Activated gamma-delta T cell (primary cell): ENCODE measurements around the gene INPP4B.

ENCODE experiments used
- DNase-seq: peaks from one replicate; lab custom pipeline; 2025; lab: John Stamatoyannopoulos, UW

INPP4B gene

DNA sequence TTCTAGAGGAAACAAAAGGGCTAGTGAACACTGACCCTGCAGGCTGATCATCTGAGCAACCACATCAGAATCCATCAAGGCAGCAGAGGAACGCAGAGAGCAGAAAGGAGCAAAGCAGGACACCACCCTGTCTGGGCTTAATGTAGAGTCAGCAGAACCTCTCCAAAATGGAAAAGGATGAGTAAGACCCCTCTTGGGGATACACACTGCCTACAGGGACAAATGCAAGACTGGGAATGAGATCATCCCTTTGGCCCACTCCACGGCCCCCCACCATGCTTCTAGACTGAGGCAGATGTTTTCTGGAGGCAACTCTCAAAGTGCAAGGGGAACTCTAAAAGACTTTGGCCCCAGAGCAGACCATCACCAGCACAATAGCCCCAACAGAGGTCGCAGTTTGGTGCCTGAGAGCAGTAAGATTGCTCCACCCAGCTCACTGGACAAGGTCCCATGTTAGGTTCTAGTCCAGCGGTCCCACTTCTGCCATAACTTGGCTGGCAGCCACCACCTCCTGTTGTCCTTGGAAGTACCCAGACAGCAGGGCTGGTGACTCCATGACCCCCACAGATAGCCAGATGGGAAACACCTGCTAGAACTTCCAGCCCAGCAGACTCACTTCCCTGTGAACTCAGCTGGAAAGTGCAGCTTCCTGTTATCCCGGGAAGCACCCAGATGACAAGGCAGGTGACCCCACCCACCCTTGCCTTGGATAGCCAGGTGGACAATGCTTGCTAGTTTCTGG lies 372.7 kb downstream of the INPP4B start:
- no peak for DNase-seq

DNA sequence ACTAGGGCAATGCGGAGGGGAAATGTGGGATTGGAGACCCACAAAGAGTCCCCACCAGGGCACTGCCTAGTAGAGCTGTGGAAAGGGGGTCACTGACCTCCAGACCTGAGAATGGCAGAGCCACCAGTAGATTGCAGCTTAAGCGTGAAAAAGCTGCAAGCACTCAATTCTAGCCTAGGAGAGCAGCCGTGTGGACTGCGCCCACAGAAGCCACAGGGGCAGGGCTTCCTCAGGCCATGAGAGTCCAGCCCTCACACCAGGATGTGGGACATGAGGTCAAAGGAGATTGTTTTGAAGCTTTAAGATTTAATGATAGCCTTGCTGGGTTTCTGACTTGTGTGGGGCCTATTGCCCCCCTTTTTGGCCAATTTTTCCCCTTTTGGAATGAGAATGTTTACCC lies 379.0 kb downstream of the INPP4B start:
- no peak for DNase-seq

DNA sequence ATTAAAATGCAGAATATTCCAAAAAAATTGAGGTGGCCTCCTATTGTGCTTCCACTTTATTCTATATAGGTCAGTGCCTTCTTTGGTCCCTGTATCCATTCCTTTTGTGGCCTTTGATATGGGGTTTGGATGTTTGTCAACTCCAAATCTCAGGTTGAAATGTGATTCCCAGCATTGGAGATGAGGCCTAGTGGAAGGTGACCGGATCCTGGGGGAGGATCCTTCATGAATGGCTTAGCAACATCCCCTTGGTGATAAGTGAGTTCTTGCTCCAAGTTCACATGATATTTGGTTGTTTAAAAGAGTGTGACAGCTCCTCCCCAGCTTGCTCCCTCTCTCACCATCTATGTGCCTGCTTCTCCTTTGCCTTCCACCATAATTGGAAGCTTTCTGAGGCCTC lies 380.6 kb downstream of the INPP4B start:
- DNase-seq = no peak

DNA sequence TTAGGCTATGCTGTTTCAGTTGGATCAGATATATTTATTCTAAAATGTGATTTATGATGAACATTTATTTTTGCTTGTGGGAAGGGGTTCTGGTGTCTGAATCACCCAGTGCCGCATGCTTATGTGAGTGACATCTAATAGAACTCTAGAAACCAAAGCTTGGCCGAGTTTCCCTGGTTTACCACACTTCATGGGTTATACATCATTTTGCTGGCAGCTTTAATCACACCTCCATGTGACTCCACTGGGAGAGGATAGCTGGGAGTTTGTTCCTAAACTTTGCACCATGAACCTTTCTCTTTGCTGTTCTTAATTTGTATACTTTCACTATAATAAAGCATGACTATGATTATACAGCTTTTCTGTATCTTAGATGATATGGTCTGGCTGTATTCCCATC lies 382.9 kb downstream of the INPP4B start:
- no peak for DNase-seq

DNA sequence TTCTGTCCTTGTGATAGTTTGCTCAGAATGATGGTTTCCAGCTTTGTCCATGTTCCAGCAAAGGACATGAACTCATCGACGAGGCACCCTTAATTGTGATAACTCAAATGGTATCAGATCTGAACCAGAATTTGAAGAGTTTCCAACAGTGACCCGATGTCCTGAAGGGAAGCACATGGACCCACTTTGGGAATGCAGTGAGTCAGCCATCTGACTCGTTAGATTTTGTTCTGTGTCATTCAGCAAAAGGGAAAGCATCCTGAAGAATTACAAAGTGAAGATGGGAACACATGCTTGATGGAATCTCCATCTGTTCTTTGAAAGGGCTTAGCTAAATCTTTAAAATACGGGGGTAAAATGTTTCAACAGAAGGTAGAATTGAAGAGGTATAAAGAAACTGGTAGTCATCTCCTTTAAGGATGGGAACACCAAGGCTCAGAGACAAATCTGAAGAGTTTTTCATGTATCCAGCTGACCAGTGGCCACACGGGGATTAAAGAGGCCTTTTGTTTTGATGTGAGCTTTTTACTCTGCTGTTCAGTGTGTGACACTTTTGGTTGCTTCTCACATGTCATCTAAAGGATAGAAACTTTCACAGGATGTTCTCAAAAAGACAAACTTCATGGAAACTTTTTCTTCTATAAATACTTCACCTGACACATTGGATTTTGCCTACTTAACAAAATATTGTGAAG lies 393.8 kb downstream of the INPP4B start:
- no peak for DNase-seq

DNA sequence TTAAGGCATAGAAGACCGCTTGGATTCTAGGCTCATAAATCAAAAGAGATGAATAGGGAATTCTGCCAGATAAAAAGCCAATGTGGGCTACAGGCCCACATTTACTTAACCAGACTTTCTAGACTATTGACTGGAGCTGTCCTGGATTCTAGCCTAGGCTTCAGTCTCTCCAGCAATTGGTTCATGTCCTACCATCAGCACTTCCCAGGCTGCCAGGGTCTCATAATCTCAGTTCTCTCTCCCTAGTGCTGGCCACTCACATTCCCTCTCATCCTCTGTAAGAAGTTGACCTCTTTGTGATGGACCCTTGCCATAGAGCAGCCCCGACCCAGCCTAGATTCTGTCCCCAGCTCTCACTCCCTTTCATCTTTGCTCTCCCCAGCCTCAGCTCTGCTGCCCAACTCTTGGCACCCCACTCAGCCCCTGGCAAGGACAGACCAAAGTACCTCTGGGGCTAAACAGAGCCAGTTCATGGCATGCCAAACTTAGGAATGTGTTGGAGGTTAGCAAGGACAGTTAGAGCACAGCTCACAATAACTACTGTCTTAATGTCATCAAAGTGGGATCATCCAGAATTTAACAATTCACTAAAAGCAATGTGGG lies 396.2 kb downstream of the INPP4B start:
- no peak for DNase-seq

DNA sequence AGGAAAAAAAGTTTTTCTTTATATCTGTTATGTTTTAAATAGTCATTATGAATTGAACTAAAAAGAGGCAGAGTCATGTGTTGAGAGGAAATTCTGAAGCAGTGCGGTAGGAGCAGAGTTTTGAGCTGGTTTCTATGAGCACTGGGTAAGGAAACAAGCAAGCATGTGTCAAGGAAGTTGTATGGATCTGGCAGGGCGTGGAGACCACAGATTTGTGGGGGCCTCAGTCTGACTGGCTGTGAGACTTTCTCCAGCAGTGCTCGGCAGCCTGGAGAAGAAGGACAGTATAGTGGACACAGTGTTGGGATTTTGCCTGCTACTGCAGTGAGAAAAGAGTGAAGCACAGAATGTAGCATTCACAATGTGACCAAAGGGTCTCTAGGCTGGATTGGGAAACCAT lies 399.1 kb downstream of the INPP4B start:
- no peak for DNase-seq

DNA sequence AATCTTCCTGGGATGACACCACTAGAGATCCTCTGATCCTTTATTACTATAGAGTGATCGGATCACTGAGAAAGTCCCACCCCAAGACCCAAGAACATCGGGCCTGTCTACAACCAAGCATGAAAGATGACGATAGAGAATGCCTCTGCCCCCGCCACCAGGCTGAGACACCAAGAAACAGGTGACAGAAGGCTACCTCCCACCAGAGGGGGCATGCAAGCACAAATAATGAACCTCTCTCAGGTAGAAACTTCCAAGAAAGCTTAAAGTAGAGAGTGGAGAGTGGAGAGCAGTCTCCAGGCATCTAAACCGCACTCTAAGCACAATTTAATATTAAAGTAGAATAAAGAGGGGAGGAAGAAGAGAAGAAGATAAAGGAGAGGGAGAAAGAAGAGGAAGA lies 402.6 kb downstream of the INPP4B start:
- DNase-seq = no peak

DNA sequence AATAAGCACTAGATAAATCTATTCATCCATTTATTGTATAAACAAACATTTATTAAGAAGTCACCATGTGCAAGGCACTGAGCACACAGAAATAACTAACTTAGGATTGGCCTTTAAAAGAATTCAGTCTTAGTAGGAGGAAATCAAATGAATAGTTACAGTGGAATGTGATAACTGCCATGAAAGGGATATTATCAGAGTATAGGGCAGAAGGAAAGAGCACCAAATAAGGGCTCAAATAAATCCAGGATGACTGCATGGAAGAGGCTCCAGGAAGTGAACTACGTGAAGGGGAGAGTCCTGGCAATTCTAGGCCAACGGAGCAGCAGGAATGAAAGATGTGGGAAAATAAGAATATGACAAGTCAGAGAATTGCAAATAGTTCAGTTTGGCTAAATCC lies 406.0 kb downstream of the INPP4B start:
- DNase-seq = no peak

DNA sequence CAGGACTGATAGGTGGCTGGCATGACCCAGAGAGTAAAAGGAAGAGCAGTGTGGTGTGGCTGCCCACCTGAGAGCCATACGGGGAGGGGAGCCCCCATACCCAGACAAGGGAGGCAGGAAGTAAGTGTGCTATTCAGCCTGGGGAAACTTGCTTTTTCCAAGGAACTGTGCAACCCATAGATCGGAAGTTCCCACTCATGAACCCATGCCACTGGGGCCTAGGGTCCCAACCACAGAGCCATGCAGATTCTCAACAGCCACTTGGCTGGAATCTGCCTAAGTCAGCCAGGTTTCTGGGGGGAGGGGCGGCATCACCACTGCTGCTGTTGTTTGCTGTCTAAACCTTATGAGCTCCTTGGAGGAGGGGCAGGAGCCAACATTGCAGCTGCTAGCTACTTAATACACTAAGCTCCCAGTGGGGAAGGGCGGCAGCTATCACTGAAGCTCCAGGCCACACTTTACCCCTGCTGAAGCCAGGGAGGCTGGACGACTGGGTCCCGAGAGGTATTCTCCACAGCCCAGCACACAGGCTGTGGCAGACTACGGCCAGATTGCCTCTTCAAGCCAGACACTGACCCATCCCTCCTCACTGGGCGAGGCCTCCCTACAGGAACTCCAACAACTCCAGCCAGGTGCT lies 410.4 kb downstream of the INPP4B start:
- DNase-seq = no peak

DNA sequence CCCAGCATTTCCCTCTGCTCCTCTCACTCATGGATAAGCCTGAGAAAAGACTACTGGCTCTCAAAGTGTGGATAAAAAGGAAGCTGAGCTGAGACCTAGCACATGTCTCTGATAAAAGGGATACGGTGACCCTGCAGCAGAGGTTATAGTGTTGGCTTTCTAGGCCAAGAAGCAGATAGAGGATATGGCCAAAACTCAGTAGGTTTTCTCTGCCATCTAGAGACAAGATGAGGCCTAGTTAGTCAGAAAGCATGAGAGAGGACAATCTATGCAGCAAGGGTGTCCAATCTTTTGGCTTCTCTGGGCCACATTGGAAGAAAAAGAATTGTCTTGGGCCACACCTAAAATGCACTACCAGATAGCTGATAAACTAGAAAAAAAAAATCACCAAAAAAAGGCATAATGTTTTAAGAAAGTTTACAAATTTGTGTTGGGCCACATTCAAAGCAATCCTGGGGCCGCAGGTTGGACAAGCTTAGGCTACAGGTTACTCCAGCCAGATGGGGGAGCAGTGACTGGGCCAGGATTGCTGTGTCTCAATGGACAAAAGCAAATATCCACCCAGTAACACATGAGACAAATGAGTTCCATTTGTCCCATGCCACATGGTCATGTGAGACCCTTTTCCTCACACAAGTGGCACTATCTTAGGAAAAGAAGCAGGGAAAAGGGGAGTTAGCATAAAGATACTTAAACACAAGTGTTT lies 411.4 kb downstream of the INPP4B start:
- DNase-seq = no peak

DNA sequence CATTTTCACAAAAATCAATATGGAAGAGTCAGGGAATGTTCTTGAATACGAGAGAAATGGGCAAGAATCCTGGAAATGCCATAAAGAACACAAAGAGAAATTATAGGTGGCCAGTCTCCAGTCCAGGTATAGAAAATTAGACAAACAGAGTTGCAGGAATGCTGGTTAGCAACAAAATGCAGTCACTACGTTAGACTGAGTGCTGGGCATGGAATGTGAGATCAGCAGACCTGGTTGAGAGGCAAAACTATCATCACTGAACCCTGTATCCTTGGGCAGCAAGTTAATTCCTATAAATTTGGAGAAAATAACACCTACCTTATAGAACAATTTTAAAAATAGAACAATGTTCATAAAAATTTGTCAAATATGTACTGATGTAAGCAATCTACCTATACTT lies 417.4 kb downstream of the INPP4B start:
- no peak for DNase-seq

DNA sequence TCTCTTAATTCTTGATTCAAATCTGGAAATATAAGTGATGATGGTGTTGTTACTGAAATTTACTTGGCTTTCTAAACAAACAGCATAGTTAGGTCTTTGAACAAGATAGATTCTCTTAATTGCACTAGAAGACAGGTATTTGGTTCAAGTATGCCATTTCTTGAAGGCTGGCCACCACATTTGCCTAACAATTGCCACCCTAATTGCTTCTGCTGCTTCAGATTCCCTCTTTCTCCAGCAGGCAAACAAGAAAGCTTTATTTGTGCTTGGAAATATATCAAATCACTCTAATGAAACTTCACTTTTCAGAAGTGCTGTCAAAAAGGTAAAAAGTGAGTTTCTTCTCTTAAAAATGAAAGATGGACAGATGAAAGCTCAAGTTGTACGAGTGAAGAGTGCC lies 418.6 kb downstream of the INPP4B start:
- no peak for DNase-seq

DNA sequence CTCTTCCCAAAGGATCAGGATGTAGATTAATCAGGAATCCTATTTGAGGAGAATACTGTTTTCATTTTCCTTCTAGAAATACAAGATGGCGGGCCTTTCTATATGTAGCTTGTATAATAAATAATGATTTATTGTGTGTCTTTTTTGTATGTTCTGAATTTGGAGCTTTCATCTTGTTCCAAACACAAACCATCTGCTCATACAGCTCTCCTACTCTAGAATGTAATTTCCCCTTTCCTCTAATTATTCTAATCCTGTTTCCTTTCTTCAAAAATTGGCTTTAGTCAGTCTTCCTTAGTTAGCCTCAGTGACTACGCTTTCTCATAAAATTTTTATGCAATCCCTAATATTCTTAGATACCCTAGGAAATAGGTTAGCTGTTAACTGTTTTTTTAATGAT lies 422.2 kb downstream of the INPP4B start:
- no peak for DNase-seq

DNA sequence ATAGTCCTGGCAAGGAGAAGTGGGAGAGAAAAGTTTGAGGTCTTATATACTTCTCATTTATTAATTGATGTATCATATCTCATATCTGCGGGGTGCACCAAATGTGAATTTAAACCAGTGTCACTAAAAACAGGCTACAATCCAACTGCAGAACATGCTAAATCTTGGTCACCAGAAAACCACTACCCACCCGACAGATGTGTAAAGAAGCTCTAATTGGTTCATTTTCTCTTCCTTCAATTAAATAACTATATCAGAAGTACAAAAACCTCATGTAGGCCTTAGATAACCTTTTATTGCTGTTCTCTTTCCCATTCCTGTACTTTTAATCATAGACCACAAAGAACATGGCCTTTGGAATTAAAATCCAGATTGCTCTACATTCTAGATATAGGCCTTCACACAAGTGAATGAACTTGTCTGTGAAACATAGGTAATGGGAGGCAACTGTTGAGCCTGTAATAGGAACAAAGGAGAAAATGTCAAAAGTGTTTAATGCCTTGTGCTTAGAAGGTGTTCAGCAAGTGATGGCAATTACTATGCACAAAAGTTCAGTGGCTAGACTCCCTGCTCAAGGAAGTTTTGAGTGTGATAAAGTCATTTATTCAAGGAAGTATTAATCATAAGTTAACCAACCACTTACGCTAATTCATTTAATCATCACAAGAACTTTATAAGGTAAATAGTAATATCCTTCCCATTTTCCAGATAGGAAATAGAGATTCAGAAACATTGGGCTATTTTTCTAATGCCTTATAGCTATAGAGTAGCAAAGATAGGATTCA lies 425.6 kb downstream of the INPP4B start:
- DNase-seq = no peak

DNA sequence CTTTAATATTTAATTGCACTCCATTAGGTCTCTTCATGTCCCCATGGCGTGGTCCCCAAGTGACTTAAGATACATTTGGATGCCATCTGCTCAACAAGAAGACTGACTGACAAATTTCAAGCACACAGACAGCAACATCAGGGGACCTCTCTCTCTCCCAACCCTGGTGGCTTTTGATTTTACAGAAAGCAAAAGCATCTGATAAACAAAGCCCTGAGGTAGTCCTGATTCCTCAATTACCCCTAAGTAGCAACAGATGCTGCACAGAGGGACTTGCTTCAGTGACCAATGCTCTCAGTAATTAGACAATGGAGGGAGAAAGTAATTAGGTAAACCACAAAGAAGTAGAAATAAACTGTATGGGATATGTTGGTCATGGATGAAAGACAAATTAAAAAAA lies 426.4 kb downstream of the INPP4B start:
- no peak for DNase-seq

DNA sequence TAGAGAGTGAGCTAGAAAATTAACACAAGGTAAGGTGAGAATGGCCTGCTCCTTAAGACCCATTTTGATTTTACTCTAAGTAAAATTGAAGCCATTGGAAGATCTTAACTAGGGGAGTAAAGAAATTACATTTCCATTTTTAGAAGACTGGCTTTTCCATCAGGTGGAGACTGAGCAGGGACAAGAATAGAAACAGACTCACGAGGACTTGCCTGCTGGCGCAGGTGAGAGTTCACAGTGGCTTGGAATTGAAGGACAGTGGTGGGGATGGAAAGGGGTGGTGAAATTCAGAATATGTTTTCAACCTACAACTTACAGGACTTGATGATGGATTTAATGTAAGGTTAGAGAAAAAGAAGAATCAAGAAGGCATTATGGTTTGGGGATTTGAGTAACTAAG lies 427.4 kb downstream of the INPP4B start:
- DNase-seq = no peak

DNA sequence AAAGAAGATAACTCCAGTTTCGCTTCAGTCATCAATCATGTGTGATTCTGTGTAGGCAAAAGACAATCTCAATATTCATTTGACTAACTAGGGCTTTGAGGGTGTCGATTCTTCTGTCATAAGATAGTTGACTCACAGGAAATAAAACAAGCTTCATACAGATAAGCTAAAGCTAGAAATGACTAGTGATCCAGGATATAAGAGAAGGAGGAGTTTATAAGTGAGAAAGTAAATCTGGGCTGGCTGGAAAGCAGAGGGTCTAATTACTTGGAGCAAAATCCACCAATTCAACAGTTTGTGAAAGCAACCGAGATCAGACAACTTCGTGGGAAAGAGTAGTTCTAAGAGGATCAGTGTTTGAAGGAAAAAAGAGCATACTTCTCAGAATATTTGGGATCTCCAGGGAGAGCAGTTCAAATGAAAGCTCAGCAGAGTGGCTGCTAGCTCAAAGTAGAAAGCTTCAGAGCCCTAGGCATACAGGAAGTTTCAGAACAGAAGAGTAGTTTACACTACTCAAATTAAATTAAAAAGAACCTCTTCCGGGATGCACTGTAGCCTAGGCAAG lies 429.3 kb downstream of the INPP4B start:
- no peak for DNase-seq

DNA sequence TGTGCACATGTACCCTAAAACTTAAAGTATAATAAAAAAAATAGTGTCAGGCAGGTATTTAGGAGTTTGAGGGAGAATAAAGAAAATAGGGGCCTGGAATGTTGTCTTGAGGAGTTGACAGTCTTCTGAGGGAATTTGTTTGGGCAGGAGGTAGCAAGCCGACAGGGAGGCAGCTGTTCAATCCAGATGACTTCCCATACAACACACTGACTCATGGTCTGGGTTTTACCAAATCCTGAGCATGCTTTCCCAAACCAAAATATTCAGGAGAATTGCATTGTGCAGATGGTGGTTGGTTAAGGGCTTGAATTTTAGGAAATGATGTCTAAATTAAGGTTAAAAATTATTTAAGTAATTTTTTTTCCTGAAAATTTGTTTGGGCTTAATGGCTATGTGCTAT lies 430.0 kb downstream of the INPP4B start:
- DNase-seq = no peak

DNA sequence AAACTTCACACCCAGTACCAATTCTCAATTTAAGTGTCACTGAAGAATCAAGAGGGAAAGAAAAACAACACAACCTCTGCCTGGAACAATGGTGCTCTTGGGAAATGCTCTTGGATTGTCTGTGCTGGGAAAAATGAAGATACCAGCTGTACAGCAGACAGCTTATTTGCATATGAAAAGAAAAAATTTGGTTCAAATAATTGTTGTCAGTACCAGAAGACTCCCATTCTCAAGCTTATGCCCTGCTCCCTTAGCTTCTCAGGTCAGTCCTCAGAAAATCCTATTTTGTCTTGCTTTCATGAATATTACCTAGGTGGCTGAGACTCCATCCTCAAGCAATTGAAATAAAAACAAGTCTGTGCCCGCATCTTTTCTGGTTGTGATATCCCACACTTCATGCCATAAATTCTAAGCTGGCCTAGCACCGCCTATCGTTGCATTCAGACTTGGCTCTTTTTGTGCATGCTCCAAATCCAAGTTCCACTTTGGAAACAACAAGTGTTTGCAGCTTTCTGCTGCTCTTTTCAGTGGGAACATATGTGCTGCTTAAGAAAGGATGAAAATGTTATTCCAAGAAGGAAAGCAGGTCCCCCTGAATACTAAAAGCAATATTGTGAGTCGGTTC lies 431.6 kb downstream of the INPP4B start:
- no peak for DNase-seq

DNA sequence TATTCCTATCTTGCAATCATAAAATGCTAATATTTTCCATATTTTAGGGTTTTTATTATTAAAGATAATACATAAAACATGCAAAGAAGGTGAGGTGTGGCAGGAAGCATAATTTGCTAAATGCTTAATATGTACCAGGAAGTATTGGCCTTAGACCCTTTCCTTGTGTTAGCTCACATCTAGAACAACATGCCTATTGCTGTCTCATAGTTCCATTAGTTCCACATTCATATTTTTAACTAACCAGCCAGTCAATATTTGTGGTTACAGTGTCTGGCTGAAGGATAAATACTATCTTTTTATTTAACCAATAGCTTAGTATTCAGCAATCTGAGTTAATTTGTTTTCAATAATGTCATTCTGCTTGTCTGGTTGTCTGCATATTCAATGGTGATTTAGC lies 432.6 kb downstream of the INPP4B start:
- no peak for DNase-seq
